Esophagus muscularis mucosa (tissue), 4 donors: ENCODE results near the gene JAGN1. TPM values are rescaled to one million over a fixed set of nuclear protein-coding genes. Genes with fewer than 3 reads are reported as not detected.

Experiments used
- DNase-seq: peaks from one replicate; pipeline ENCODE4 v3.0.0-alpha.2; 2017; ENCODE audit errors: extremely low spot score
- H3K27ac ChIP-seq, 4 donors: fragments of 200-600 bp; sonication (generic); replicated peaks in 1 of 4; 1 replicate in 3 of 4; 2 replicates in 1 of 4; pipeline ENCODE4 v1.5.1; 2016 to 2019; ENCODE audit warnings: mild to moderate bottlenecking in 1 of 4
- H3K27me3 ChIP-seq, 4 donors: fragments of 200-600 bp; sonication (generic); one replicate each; pipeline versions ENCODE4 v1.5.1 to v1.6.0; 2016 to 2019
- H3K36me3 ChIP-seq, 4 donors: fragments of 200-600 bp; sonication (generic); one replicate each; pipeline ENCODE4 v1.5.1; 2016 to 2019
- H3K4me1 ChIP-seq, 4 donors: fragments of 200-600 bp; sonication (generic); one replicate each; pipeline ENCODE4 v1.5.1; 2016 to 2019
- H3K4me3 ChIP-seq, 4 donors: fragments of 200-600 bp; sonication (generic); 1 replicate in 2 of 4; 2 replicates in 2 of 4; pipeline ENCODE4 v1.5.1; 2016 to 2019; ENCODE audit warnings: mild to moderate bottlenecking in 4 of 4, moderate library complexity in 1 of 4
- H3K9me3 ChIP-seq, 4 donors: fragments of 200-600 bp; sonication (generic); 1 replicate in 3 of 4; 2 replicates in 1 of 4; pipeline ENCODE4 v1.5.1; 2016 to 2019
- EP300 ChIP-seq: sonication (generic); formaldehyde crosslinking; IDR thresholded peaks from one replicate; pipeline ENCODE4 v1.6.1; 2017; ENCODE audit warnings: antibody characterized with exemption
- POLR2A ChIP-seq: fragments of 450-650 bp; IDR thresholded peaks from one replicate; pipeline ENCODE4 v1.6.1; 2017; ENCODE audit warnings: antibody characterized with exemption, moderate library complexity, mild to moderate bottlenecking, low read depth
- POLR2AphosphoS5 ChIP-seq, 2 donors: sonication (generic); formaldehyde crosslinking; IDR thresholded peaks; one replicate each; pipeline ENCODE4 v1.6.1; 2017; ENCODE audit warnings: antibody characterized with exemption in 2 of 2
- WGBS: methylation state at CpG from one replicate; pipeline ENCODE4 v1.1.5; 2018; 5-methylcytosine and 5-hydroxymethylcytosine counted together
- intact Hi-C: fragments of 100-400 bp; cut with DNase I; formaldehyde crosslinking; loops from one replicate; pipeline ENCODE4 v1.15.1; 2023
- total RNA-seq, 4 donors: library from RNA; depleted of rRNA; stranded (reverse); fragments of >200 nt; gene quantifications; one replicate each; pipeline versions ENCODE4 v1.1.0 to v1.2.1, GENCODE V29; 2016
- TF ChIP-seq, protein P1 (sequence below), 3 experiments: fragments of 200-600 bp in 2 of 3; fragments of 450-650 bp in 1 of 3; sonication (generic) in 2 of 3; IDR thresholded peaks; one replicate each; pipeline ENCODE4 v1.5.1; 2017 to 2019; ENCODE audit warnings: antibody characterized with exemption in 3 of 3, mild to moderate bottlenecking in 2 of 3, moderate library complexity in 1 of 3

The JAGN1 gene
- total RNA-seq, 4 donors from 2014 or later = 17.9 to 39.8 (median 26.4) TPM

DNA sequence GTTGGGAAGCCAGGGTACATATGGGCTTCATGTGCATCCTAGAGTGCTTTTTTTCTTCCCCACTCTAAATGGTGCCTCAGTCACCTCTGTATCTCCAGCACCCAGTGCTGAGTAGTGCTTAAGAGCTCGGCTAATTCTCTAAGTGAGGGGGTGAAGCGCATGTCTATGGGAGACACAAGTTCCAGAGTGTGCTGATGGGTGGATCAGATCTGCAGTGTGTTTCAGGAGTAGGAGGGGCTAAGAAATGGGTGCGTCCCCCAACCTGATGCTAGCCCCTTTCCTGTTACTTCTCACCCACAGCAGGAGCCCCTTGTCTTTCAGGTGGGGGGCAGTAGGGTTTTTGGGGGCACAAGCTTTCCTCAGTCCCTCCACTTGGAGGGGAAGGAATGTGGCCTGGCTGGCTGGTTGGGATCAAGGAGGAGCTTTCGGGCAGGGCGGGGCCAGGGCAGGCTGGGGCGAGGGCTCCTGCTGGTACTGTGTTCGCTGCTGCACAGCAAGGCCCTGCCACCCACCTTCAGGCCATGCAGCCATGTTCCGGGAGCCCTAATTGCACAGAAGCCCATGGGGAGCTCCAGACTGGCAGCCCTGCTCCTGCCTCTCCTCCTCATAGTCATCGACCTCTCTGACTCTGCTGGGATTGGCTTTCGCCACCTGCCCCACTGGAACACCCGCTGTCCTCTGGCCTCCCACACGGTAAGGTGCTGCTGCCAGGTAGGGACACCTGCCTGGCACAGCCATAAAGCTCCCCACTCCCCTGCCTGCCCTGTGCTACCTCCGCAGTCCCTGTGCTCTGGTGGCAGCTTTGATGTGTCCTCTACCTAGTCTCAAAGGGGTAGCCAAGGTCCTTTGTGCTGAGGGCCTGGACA, 12.2 kb downstream of the JAGN1 start, which contains the start of gene IL17RE:
Gene IL17RE (plus strand): TSS at position 477 of the 866 bp plus-strand sequence. CDS start 85 bp downstream, at position 562.
- Histone ChIP-seq H3K27ac (no peak within 1 kb of the TSS), H3K4me3 (peak within 1 kb of the TSS; percentile 15 to 39 (median 22))

DNA sequence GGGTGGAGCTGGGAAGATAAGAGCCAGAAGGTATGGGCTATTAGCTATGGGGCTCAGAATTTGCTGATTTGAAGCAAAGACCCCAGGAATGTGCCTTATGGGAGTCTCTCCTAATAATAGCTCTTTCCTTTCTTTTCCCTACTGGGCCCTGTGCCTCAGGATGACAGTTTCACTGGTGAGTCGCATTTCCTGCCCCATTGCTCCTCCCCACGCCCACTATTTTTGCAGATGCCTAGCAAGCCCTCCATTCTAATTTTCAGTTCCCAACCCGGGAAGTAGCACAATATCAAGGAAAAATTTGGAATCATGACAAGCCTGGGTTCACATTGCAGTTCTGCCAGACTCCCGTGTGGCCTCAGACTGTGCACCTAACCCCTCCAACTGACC, 12.8 kb downstream of the JAGN1 start:
- Histone ChIP-seq H3K4me3 (peak overlapping the region in 3 of 4 donors; percentile 15 to 39 (median 16)), H3K36me3 (no peaks in the 10 kb centered on the region), H3K9me3 (no peaks in the 10 kb centered on the region), H3K4me1 (peaks cover 0 to 24% (median 14%) of the 10 kb centered on the region in 4 donors), H3K27ac (no peak overlapping the region), H3K27me3 (no peaks in the 10 kb centered on the region)
- DNase-seq = no peak
- intact Hi-C loops = no loop called here
- TF ChIP-seq, protein P1, sequence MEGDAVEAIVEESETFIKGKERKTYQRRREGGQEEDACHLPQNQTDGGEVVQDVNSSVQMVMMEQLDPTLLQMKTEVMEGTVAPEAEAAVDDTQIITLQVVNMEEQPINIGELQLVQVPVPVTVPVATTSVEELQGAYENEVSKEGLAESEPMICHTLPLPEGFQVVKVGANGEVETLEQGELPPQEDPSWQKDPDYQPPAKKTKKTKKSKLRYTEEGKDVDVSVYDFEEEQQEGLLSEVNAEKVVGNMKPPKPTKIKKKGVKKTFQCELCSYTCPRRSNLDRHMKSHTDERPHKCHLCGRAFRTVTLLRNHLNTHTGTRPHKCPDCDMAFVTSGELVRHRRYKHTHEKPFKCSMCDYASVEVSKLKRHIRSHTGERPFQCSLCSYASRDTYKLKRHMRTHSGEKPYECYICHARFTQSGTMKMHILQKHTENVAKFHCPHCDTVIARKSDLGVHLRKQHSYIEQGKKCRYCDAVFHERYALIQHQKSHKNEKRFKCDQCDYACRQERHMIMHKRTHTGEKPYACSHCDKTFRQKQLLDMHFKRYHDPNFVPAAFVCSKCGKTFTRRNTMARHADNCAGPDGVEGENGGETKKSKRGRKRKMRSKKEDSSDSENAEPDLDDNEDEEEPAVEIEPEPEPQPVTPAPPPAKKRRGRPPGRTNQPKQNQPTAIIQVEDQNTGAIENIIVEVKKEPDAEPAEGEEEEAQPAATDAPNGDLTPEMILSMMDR (IDR thresholded peaks at IDR 0.05) = no peak
- TF ChIP-seq POLR2AphosphoS5 (IDR thresholded peaks at IDR 0.05) (no peak), POLR2A (no peak), EP300 (no peak)
- whole genome bisulfite sequencing = 35% methylated on average over 4 of the region's 4 CpGs

More for the DNA sequence above, 12.2 kb downstream of the JAGN1 start, which contains the start of gene IL17RE:
- TF ChIP-seq POLR2A (no peak), POLR2AphosphoS5 (IDR thresholded peaks at IDR 0.05) (no peak), EP300 (no peak)
- TF ChIP-seq, protein P1 (IDR thresholded peaks at IDR 0.05) = no peak
- intact Hi-C loops = no loop called here
- WGBS = 54% methylated on average over 8 of the region's 13 CpGs
- H3K36me3 ChIP-seq = no peaks in the 10 kb centered on the region
- H3K9me3 ChIP-seq = no peaks in the 10 kb centered on the region
- peaks cover 0 to 30% (median 20%) of the 10 kb centered on the region in 4 donors for H3K4me1 ChIP-seq
- no peak for DNase-seq
- H3K27me3 ChIP-seq = no peaks in the 10 kb centered on the region

DNA sequence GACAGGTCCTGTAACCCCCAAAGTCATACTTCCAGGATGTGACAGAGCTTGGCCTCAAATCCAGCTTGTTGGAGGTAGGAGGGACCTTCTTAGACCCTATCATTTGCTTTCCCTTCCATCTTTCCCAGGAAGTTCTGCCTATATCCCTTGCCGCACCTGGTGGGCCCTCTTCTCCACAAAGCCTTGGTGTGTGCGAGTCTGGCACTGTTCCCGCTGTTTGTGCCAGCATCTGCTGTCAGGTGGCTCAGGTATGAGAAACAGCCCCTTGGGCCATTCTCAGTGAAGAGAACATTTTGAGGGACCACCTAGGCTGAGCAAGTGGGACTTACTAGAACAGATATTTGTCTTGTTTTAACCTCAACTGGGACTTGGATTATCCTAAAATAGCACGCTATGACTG, 13.5 kb downstream of the JAGN1 start:
- no peak overlapping the region for H3K27ac ChIP-seq
- H3K36me3 ChIP-seq = no peaks in the 10 kb centered on the region

DNA sequence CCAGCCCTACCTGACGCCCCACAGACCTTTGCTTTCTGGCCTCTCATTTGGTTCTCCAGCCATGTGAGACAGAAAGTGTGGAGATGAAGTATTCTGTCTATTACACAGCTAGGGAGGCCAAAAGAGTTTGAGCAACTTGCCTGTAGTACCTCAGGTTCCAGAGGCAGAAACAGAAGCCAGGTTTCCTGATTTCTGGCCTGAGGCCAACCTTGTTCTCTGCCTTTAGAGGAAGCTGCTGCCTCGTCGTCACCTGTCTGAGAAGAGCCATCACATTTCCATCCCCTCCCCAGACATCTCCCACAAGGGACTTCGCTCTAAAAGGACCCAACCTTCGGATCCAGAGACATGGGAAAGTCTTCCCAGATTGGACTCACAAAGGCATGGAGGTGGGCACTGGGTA, 16.1 kb downstream of the JAGN1 start:
- H3K9me3 ChIP-seq = no peaks in the 10 kb centered on the region
- intact Hi-C loops = no loop called here
- peaks cover 0 to 16% (median 4%) of the 10 kb centered on the region in 4 donors for H3K4me1 ChIP-seq
- H3K4me3 ChIP-seq = no peak overlapping the region
- no peak overlapping the region for H3K27ac ChIP-seq
- TF ChIP-seq, protein P1 (IDR thresholded peaks at IDR 0.05) = no peak
- TF ChIP-seq POLR2A (no peak), POLR2AphosphoS5 (IDR thresholded peaks at IDR 0.05) (no peak), EP300 (no peak)
- no peak for DNase-seq
- no peaks in the 10 kb centered on the region for H3K36me3 ChIP-seq
- WGBS = 92% methylated on average over 5 of the region's 5 CpGs
- H3K27me3 ChIP-seq = no peaks in the 10 kb centered on the region

More for the DNA sequence above, 13.5 kb downstream of the JAGN1 start:
- H3K27me3 ChIP-seq = no peaks in the 10 kb centered on the region
- 98% methylated on average over 4 of the region's 4 CpGs for whole genome bisulfite sequencing
- H3K9me3 ChIP-seq = no peaks in the 10 kb centered on the region
- H3K4me3 ChIP-seq = no peak overlapping the region
- H3K4me1 ChIP-seq = peaks cover 0 to 17% (median 7%) of the 10 kb centered on the region in 4 donors
- intact Hi-C loops = no loop called here
- TF ChIP-seq POLR2AphosphoS5 (IDR thresholded peaks at IDR 0.05) (no peak), EP300 (no peak), POLR2A (no peak)
- TF ChIP-seq, protein P1 (IDR thresholded peaks at IDR 0.05) = no peak
- DNase-seq = no peak
